Peyer's patch (tissue), 4 donors: ENCODE data around the gene VWF. TPM values are rescaled to one million over a fixed set of nuclear protein-coding genes. Genes with fewer than 3 reads are reported as not detected.

ENCODE experiments used
- DNase-seq, 3 donors: peaks; one replicate each; pipeline ENCODE4 v3.0.0-alpha.2; 2017 to 2019
- H3K27ac ChIP-seq, 4 donors: fragments of 200-600 bp; sonication (generic); one replicate each; pipeline ENCODE4 v1.5.1; 2016 to 2019
- H3K27me3 ChIP-seq, 2 donors: fragments of 200-600 bp; sonication (generic); one replicate each; pipeline ENCODE4 v1.5.1; 2019
- H3K36me3 ChIP-seq, 3 donors: fragments of 200-600 bp; sonication (generic); one replicate each; pipeline ENCODE4 v1.5.1; 2016 to 2019
- H3K4me1 ChIP-seq, 4 donors: fragments of 200-600 bp; sonication (generic); one replicate each; pipeline ENCODE4 v1.5.1; 2016 to 2019
- H3K4me3 ChIP-seq, 4 donors: fragments of 200-600 bp; sonication (generic); 1 replicate in 3 of 4; 2 replicates in 1 of 4; pipeline ENCODE4 v1.5.1; 2016 to 2019; ENCODE audit warnings: mild to moderate bottlenecking in 1 of 4
- H3K9me3 ChIP-seq, 4 donors: fragments of 200-600 bp; sonication (generic); one replicate each; pipeline ENCODE4 v1.5.1; 2016 to 2019; ENCODE audit warnings: mild to moderate bottlenecking in 1 of 4
- POLR2A ChIP-seq, 2 donors: fragments of 450-650 bp; IDR thresholded peaks; one replicate each; pipeline ENCODE4 v1.5.1; 2017; ENCODE audit warnings: antibody characterized with exemption in 2 of 2, mild to moderate bottlenecking in 2 of 2, moderate library complexity in 2 of 2
- total RNA-seq, 4 donors: library from RNA; depleted of rRNA; stranded (reverse); fragments of >200 nt; gene quantifications; one replicate each; pipeline ENCODE4 v1.1.0, GENCODE V29; 2016
- TF ChIP-seq, protein P1 (sequence below), 6 experiments: fragments of 450-650 bp in 4 of 6; fragments of 200-600 bp in 2 of 6; sonication (generic) in 1 of 6; IDR thresholded peaks; one replicate each; pipeline ENCODE4 v1.5.1; 2017 to 2019; ENCODE audit warnings: antibody characterized with exemption in 6 of 6, mild to moderate bottlenecking in 3 of 6, moderate library complexity in 1 of 6

VWF gene
- total RNA-seq, 4 donors from 2014 or later, result 21.5 to 98.2 (median 62.7) TPM

DNA sequence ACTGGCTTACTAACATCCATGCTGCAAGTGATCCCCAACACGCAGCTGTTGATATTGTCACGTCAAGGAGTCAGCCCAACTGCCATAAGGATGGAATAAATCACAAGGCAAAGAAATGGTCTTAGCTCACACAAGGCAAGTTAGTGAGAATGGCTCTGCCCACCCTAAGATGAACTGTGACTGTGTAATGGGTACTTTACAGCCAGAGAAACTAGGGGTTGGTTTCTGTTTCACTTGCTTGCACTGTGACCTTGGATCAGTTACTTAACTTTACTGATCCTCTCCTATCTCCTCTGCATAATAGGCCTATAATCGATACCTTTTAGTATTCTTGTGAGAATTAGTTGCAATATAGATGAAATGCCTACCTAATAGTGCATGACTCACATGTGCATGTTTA is 127.2 kb downstream of the VWF start:
- TF ChIP-seq, protein P1, sequence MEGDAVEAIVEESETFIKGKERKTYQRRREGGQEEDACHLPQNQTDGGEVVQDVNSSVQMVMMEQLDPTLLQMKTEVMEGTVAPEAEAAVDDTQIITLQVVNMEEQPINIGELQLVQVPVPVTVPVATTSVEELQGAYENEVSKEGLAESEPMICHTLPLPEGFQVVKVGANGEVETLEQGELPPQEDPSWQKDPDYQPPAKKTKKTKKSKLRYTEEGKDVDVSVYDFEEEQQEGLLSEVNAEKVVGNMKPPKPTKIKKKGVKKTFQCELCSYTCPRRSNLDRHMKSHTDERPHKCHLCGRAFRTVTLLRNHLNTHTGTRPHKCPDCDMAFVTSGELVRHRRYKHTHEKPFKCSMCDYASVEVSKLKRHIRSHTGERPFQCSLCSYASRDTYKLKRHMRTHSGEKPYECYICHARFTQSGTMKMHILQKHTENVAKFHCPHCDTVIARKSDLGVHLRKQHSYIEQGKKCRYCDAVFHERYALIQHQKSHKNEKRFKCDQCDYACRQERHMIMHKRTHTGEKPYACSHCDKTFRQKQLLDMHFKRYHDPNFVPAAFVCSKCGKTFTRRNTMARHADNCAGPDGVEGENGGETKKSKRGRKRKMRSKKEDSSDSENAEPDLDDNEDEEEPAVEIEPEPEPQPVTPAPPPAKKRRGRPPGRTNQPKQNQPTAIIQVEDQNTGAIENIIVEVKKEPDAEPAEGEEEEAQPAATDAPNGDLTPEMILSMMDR (IDR thresholded peaks at IDR 0.05), result no peak
- TF ChIP-seq POLR2A (IDR thresholded peaks at IDR 0.05), result no peak
- no peak for DNase-seq
- H3K4me3 ChIP-seq, result no peak overlapping the region
- H3K27me3 ChIP-seq, result no peaks in the 10 kb centered on the region
- no peaks in the 10 kb centered on the region for H3K4me1 ChIP-seq
- H3K27ac ChIP-seq, result no peak overlapping the region
- H3K9me3 ChIP-seq, result no peaks in the 10 kb centered on the region
- no peaks in the 10 kb centered on the region for H3K36me3 ChIP-seq

- no peak overlapping the region for H3K27ac ChIP-seq
- no peaks in the 10 kb centered on the region for H3K27me3 ChIP-seq
- TF ChIP-seq, protein P1 (IDR thresholded peaks at IDR 0.05), result no peak
- no peak for TF ChIP-seq POLR2A (IDR thresholded peaks at IDR 0.05)
- no peak overlapping the region for H3K4me3 ChIP-seq
- H3K9me3 ChIP-seq, result no peaks in the 10 kb centered on the region
- H3K4me1 ChIP-seq, result no peaks in the 10 kb centered on the region
- H3K36me3 ChIP-seq, result no peaks in the 10 kb centered on the region
- DNase-seq, result no peak
Measured at GRCh38 chr12:5996459-5996858, 128.0 kb downstream of the VWF start.

- DNase-seq, result no peak
- Histone ChIP-seq H3K27ac (no peak overlapping the region), H3K4me1 (no peaks in the 10 kb centered on the region), H3K36me3 (no peaks in the 10 kb centered on the region), H3K4me3 (no peak overlapping the region), H3K9me3 (no peaks in the 10 kb centered on the region), H3K27me3 (no peaks in the 10 kb centered on the region)
- TF ChIP-seq POLR2A (IDR thresholded peaks at IDR 0.05), result no peak
- TF ChIP-seq, protein P1 (IDR thresholded peaks at IDR 0.05), result no peak
Measured at GRCh38 chr12:5989621-5990020, 134.8 kb downstream of the VWF start.

DNA sequence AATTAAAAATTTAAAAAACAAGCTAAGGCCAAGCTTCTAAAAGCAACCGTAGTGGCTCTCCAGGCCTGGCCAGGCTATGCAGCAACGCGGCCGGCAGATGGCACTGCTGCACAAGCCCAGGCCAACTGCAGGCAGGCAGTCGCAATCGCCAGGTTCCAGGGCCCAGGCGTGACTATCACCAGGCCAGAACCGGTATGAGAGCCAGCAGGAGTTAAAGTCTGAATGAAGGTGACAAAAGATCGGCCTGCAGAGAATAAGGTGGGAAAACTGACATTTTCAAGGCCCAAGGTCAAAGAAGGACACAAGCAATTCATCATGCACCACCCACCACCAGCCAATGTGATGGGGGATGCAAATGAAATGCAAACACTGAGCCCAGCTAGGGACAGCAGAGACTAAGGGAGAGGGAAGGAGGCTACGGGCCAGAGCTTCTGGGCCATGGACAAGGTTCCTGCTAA is 135.8 kb downstream of the VWF start:
- Histone ChIP-seq H3K36me3 (no peaks in the 10 kb centered on the region), H3K9me3 (no peaks in the 10 kb centered on the region), H3K27ac (no peak overlapping the region), H3K4me3 (no peak overlapping the region), H3K27me3 (no peaks in the 10 kb centered on the region), H3K4me1 (no peaks in the 10 kb centered on the region)
- no peak for TF ChIP-seq POLR2A (IDR thresholded peaks at IDR 0.05)
- TF ChIP-seq, protein P1 (IDR thresholded peaks at IDR 0.05), result peak; percentile 65 to 96 (median 94)
- DNase-seq, result peak; percentile 57 to 88 (median 85)

- no peak overlapping the region for H3K27ac ChIP-seq
- no peaks in the 10 kb centered on the region for H3K36me3 ChIP-seq
- TF ChIP-seq, protein P1 (IDR thresholded peaks at IDR 0.05), result no peak
- no peak for TF ChIP-seq POLR2A (IDR thresholded peaks at IDR 0.05)
- no peak for DNase-seq
- no peaks in the 10 kb centered on the region for H3K9me3 ChIP-seq
- H3K4me3 ChIP-seq, result no peak overlapping the region
- H3K27me3 ChIP-seq, result no peaks in the 10 kb centered on the region
- H3K4me1 ChIP-seq, result no peaks in the 10 kb centered on the region
Measured at GRCh38 chr12:5988088-5988487, 136.4 kb downstream of the VWF start.

GRCh38 chr12:5987573-5987972 is 136.9 kb downstream of the VWF start:
- Histone ChIP-seq H3K36me3 (no peaks in the 10 kb centered on the region), H3K4me3 (no peak overlapping the region), H3K4me1 (no peaks in the 10 kb centered on the region), H3K9me3 (no peaks in the 10 kb centered on the region), H3K27ac (no peak overlapping the region), H3K27me3 (no peaks in the 10 kb centered on the region)
- TF ChIP-seq, protein P1 (IDR thresholded peaks at IDR 0.05), result no peak
- TF ChIP-seq POLR2A (IDR thresholded peaks at IDR 0.05), result no peak
- DNase-seq, result no peak
